GM12874 (cell line): ENCODE data around the gene SCARF1.

Source experiments
- TF ChIP-seq, protein P1 (sequence below): IDR thresholded peaks from 2 replicates; pipeline ENCODE4 v1.5.1; 2011; ENCODE audit warnings: low read depth, mild to moderate bottlenecking, control low read depth, low read length, moderate library complexity; ENCODE audit not compliant: insufficient read depth

The SCARF1 gene

DNA sequence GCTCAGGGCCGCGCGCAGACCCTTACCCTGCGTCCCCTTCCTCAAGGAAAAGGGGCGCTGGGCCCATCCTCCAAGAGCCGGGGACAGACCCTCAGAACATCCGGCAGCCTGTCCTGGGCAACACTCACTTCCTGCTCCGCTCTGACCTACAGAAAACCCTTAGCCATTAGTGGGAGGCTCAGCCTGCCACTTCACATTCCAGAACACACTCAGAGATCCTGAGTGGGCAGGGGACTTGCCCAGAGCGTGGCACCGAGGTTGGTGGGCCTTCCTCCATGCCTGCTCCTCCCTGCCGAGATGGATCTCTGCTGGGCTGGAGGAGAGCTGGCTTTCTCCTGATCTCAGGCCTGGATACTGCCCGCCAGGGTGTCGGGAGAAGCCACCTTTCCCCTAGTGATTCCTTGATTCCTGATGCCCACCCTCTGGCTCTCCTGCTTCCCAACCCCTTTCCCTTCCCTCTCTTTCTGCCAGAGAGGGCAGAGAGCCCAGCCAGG lies 1.5 kb downstream of the SCARF1 start:
- TF ChIP-seq, protein P1, sequence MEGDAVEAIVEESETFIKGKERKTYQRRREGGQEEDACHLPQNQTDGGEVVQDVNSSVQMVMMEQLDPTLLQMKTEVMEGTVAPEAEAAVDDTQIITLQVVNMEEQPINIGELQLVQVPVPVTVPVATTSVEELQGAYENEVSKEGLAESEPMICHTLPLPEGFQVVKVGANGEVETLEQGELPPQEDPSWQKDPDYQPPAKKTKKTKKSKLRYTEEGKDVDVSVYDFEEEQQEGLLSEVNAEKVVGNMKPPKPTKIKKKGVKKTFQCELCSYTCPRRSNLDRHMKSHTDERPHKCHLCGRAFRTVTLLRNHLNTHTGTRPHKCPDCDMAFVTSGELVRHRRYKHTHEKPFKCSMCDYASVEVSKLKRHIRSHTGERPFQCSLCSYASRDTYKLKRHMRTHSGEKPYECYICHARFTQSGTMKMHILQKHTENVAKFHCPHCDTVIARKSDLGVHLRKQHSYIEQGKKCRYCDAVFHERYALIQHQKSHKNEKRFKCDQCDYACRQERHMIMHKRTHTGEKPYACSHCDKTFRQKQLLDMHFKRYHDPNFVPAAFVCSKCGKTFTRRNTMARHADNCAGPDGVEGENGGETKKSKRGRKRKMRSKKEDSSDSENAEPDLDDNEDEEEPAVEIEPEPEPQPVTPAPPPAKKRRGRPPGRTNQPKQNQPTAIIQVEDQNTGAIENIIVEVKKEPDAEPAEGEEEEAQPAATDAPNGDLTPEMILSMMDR: no peak

DNA sequence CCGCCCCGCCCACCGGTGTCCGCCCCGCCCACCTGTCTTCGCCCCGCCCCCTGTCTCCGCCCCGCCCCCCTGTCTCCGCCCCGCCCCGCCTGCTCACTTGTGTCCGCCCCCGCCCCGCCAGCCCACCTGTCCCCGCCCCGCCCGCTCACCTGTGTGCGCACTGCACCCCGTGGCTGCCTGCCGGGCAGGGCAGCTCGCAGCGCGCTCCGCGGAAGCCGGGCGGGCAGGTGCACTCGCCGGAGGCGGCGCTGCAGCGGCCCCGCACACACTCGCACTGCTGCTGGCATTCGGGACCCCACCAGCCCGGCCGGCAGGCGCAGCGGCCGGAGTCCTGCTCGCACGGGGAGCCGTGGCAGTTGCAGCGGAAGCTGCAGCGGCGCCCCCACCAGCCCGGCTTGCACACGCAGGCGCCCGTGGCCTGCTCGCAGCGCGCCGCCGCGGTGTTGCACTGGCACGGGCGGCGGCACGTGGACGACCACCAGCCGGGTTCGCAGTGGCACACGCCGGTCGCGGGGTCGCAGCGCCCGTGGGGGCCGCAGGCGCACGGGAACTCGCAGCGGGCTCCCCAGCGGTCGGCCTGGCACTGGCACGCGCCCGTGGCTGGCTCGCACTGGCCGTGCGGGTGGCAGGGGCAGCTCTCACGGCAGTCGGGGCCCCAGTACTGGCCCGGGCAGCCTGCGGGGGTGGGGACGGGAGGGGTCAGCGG lies 2.1 kb downstream of the SCARF1 start:
- TF ChIP-seq, protein P1: peak; percentile 44

DNA sequence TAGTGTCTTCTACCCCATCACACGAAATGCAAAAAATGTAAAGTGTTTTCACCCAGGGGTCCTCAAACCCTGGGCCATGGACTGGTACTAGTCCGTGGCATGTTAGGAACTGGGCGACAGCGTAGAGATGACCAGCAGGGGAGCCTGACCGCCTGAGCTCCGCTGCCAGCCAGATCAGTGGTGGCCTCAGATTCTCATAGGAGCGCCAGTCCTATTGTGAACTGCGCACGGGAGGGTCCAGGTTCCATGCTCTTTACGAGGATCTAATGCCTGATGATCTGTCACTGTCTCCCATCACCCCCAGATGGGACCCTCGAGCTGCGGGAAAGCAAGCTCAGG lies 4.5 kb downstream of the SCARF1 start:
- TF ChIP-seq, protein P1: no peak

DNA sequence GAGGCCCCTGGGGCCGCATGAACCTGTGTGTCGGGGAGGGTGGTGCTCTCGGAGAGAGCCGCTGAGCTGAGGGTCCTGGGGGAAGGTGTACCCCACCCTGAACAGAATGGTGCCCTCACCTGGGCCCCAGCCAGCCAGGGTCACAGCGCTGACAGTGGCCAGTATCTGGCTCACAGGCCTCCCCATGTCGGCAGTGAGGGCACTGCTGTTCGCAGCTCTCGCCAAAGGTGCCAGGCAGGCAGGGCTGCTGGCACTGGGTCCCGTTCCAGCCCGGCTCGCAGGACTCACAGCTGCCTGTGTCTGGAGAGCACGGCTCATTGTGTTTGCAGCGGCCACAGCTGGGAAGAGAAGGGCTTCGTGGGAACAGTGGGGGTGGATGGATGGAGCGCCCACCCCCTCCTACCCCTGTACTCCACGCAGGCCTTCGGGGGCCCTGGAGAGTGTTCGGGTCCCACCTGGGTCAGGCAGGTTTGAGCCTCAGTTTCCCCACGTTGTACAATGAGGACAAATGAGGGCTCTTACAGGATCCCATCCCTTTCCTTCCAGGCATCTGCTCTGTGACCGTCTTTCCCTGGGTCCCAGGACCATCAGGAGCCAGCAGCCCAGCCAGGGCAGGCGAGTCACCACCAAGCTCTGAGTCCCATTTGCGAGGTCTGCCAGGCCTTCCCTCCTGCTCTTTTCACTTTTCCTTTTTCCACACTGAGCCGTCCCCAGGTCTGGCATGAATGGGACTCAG lies 5.0 kb downstream of the SCARF1 start:
- TF ChIP-seq, protein P1: no peak

DNA sequence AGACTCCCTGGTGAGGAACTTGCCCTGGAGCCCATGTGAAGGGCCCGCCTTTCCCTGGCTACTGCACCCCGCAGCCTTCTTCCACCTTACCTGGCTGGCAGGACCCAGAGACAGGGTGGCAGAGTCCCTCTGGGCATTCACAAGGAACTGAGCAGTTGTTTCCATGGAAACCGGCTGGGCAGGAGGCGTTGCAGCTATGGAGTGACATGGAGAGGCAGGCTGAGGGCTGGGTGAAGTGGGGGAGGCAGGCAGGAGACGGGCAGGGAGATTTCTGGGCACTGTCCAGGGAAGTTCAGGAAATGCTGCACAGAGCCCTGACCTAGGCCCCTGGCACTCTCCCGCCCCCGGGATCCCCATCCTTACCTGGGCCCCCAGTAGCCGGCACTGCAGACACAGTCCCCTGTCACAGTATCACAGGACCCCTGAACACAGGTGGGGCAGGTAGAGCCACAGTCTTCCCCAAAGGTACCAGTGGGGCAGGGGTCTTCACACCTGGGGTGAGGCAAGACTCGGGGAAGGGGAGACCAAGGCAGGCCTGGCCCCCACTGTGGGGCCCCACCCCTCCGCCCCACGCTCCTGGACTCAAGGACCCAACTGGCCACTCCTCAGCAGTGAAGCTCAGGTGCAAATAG lies 5.9 kb downstream of the SCARF1 start:
- TF ChIP-seq, protein P1: no peak

DNA sequence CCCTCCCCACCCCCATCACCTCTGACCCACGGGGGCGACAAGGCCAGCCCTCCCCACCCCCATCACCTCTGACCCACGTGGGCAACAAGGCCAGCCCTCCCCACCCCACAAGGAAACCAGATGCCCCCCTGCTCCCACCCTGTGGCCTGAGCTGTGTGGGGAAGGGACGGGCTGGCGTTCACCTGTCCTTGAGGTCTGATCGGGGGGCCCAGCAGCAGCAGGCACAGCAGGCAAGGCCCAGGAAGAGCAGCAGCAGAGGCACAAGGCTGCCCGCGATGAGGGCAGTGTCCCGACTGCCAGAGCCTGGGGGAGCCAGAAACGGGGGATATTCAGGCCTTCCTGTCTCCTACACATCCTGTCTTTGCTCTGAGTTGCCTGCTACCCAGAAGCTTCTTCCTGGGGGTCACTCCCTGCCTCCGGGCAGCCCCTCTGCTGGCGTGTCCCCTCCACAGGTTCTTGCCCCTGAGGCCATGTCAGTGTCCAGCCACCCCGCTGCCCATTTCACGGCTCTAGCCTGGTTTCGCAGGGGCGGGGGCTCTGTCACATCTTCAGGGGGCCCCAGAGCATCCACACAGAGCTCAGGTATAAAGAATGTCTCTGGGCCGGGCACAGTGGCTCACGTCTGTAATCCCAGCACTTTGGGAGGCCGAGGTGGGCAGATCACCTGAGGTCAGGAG lies 6.8 kb downstream of the SCARF1 start:
- TF ChIP-seq, protein P1: no peak

DNA sequence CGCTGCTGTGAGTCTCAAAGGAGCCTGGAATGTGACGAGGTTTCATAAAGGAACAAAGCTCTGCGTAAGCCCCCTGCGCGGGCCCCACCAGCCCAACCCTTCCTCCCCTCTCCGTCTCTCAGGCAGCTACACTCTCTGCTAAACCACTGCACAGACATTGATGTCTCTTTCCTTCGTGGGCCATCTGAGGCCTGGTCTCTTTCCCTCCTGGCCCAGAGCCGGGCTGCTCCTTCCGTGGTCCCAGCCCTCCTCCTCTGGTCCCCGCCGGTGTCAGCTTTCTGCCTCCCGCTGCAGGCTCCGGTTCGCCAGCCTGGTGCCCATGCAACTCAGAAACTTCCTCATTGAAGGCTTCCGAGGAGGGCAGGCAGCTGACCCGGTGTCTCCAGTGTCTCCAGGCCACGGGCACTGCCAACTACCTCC lies 7.4 kb downstream of the SCARF1 start:
- TF ChIP-seq, protein P1: no peak
